GM12878 (cell line): ENCODE results near the gene ACTR5. TPM values are rescaled to one million over a fixed set of nuclear protein-coding genes. Genes with fewer than 3 reads are reported as not detected.

Experiments used
- ATAC-seq: fragments of 200-7000 bp; cut with Tn5 transposase; 3 replicates; pipeline ENCODE4 v1.9.1; 2020; ENCODE audit warnings: mild to moderate bottlenecking, moderate library complexity
- BruUV-seq: library from RNA; stranded (reverse); fragments of 400-500 nt; replicated peaks from 2 replicates; lab custom pipeline; 2021; lab: Mats Ljungman, UMichigan
- CTCF ChIA-PET: fragments of 300-600 bp; sonication (Branson Sonifier 250); formaldehyde crosslinking; extraction: SDS; loops from one replicate; lab custom pipeline; 2021; ENCODE audit warnings: inconsistent platforms; lab: Yijun Ruan, JAX
- POLR2A ChIA-PET: fragments of 350-600 bp; formaldehyde crosslinking; extraction: SDS; loops from one replicate; lab custom pipeline; 2021; ENCODE audit warnings: inconsistent platforms; lab: Charles Lee
- RAD21 ChIA-PET: fragments of 300-600 bp; sonication (Branson Sonifier 250); formaldehyde crosslinking; loops from one replicate; lab custom pipeline; 2023; ENCODE audit warnings: antibody characterized with exemption; ENCODE audit not compliant: unreplicated experiment; lab: Charles Lee
- SMC1A ChIA-PET: fragments of 300-600 bp; sonication (Branson Sonifier 250); formaldehyde crosslinking; loops from one replicate; lab custom pipeline; 2023; ENCODE audit not compliant: unreplicated experiment, uncharacterized antibody; lab: Charles Lee
- DNase-seq: peaks from one replicate; pipeline ENCODE4 v3.0.0-alpha.2; 2011; ENCODE audit warnings: low read depth, low spot score
- FAIRE-seq: peaks from 3 replicates; lab custom pipeline; 2011; peaks lifted over from hg19 to GRCh38; lab: Jason Lieb, UNC
- H2AFZ ChIP-seq: 2 replicates; pipeline ENCODE4 v1.6.0; 2011; ENCODE audit warnings: low read depth, low read length, control low read depth; ENCODE audit not compliant: control insufficient read depth
- H3K27ac ChIP-seq: 2 replicates; pipeline ENCODE4 v1.5.1; 2011; ENCODE audit warnings: control low read depth; ENCODE audit not compliant: control insufficient read depth, insufficient read depth
- H3K27me3 ChIP-seq, 2 experiments: replicated peaks in 1 of 2; 2 replicates each; pipeline versions ENCODE4 v1.6.0 to v1.6.1; 2011; ENCODE audit warnings: low read length in 1 of 2; ENCODE audit not compliant: control insufficient read depth in 2 of 2, insufficient read depth in 2 of 2
- H3K36me3 ChIP-seq, 2 experiments: 2 replicates each; pipeline ENCODE4 v1.5.1; 2011; ENCODE audit warnings: low read length in 1 of 2; ENCODE audit not compliant: control insufficient read depth in 2 of 2, insufficient read depth in 2 of 2
- H3K4me1 ChIP-seq: 2 replicates; pipeline ENCODE4 v1.6.1; 2011; ENCODE audit warnings: mild to moderate bottlenecking, low read length, moderate library complexity, mixed read lengths; ENCODE audit not compliant: control insufficient read depth, insufficient read depth
- H3K4me2 ChIP-seq: 2 replicates; pipeline ENCODE4 v1.6.0; 2011; ENCODE audit warnings: control low read depth; ENCODE audit not compliant: control insufficient read depth, insufficient read depth
- H3K4me3 ChIP-seq: fragments of 200-600 bp; sonication (generic); 2 replicates; pipeline ENCODE4 v1.5.1; 2016
- H3K79me2 ChIP-seq: 2 replicates; pipeline ENCODE4 v1.6.0; 2011; ENCODE audit warnings: low read length; ENCODE audit not compliant: control insufficient read depth, insufficient read depth
- H3K9ac ChIP-seq: 2 replicates; pipeline ENCODE4 v1.8.0; 2011; ENCODE audit warnings: low read length, control low read depth, mixed read lengths; ENCODE audit not compliant: control insufficient read depth, insufficient read depth
- H3K9me3 ChIP-seq: replicated peaks from 3 replicates; pipeline ENCODE4 v1.5.1; 2011; ENCODE audit warnings: mild to moderate bottlenecking, low read length; ENCODE audit not compliant: control insufficient read depth, insufficient read depth
- H4K20me1 ChIP-seq: 2 replicates; pipeline ENCODE4 v1.6.0; 2011; ENCODE audit not compliant: control insufficient read depth, insufficient read depth
- BCL3 ChIP-seq: IDR thresholded peaks from 2 replicates; pipeline ENCODE4 v1.6.1; 2011; ENCODE audit warnings: borderline replicate concordance, low read depth, mild to moderate bottlenecking, moderate library complexity, low read length; ENCODE audit not compliant: insufficient read depth, poor library complexity, severe bottlenecking
- E2F4 ChIP-seq: IDR thresholded peaks from 2 replicates; pipeline ENCODE4 v1.6.1; 2012; ENCODE audit warnings: low read depth, low read length, improper control_type of control experiment
- FOXK2 ChIP-seq: fragments of 450-650 bp; IDR thresholded peaks from 2 replicates; pipeline ENCODE4 v1.6.1; 2017; ENCODE audit warnings: mild to moderate bottlenecking, moderate library complexity
- HCFC1 ChIP-seq: fragments of 150-350 bp; IDR thresholded peaks from 2 replicates; pipeline ENCODE4 v1.6.1; 2014; ENCODE audit warnings: low read length
- HSF1 ChIP-seq: fragments of 150-350 bp; IDR thresholded peaks from 2 replicates; pipeline ENCODE4 v1.6.1; 2014; ENCODE audit warnings: mild to moderate bottlenecking, low read depth, low read length
- IKZF2 ChIP-seq, 2 experiments: fragments of 450-650 bp; IDR thresholded peaks; 2 replicates each; pipeline ENCODE4 v1.6.1; 2017; ENCODE audit warnings: mild to moderate bottlenecking in 2 of 2, moderate library complexity in 2 of 2
- MAX ChIP-seq: IDR thresholded peaks from 2 replicates; pipeline ENCODE4 v1.6.1; 2012; ENCODE audit warnings: low read depth, low read length, improper control_type of control experiment
- MTA2 ChIP-seq: fragments of 450-650 bp; IDR thresholded peaks from 2 replicates; pipeline ENCODE4 v1.6.1; 2016; ENCODE audit warnings: low read depth, mild to moderate bottlenecking, moderate library complexity
- PAX5 ChIP-seq: IDR thresholded peaks from 2 replicates; pipeline ENCODE4 v1.6.1; 2011; ENCODE audit warnings: low read depth, low read length, borderline replicate concordance
- PRDM15 ChIP-seq: fragments of 450-650 bp; formaldehyde crosslinking; IDR thresholded peaks from 2 replicates; pipeline ENCODE4 v1.4.0; 2020; ENCODE audit warnings: mild to moderate bottlenecking, moderate library complexity
- RB1 ChIP-seq: fragments of 450-650 bp; formaldehyde crosslinking; IDR thresholded peaks from 2 replicates; pipeline ENCODE4 v1.6.1; 2017; ENCODE audit warnings: mild to moderate bottlenecking, borderline replicate concordance
- RELA ChIP-seq: fragments of 450-650 bp; IDR thresholded peaks from 2 replicates; pipeline ENCODE4 v1.8.0; 2014; ENCODE audit warnings: borderline replicate concordance; ENCODE audit not compliant: partially characterized antibody
- SRF ChIP-seq, 2 experiments: IDR thresholded peaks; 2 replicates each; pipeline ENCODE4 v1.6.1; 2011; ENCODE audit warnings: low read depth in 2 of 2, low read length in 2 of 2, mild to moderate bottlenecking in 1 of 2, moderate library complexity in 1 of 2
- TCF12 ChIP-seq: IDR thresholded peaks from 2 replicates; pipeline ENCODE4 v1.6.1; 2011; ENCODE audit warnings: low read depth, mild to moderate bottlenecking, low read length
- ZBED1 ChIP-seq: IDR thresholded peaks from 2 replicates; pipeline ENCODE4 v1.6.1; 2016; ENCODE audit warnings: borderline replicate concordance
- WGBS: methylation state at CpG from one replicate; pipeline ENCODE4 v1.1.6; 2016; ENCODE audit warnings: low lambda C conversion rate; ENCODE audit not compliant: insufficient replicate concordance, insufficient coverage; ENCODE audit errors: missing lambda C conversion rate; 5-methylcytosine and 5-hydroxymethylcytosine counted together
- in situ Hi-C: fragments of 300-500 bp; cut with MboI; formaldehyde crosslinking; loops from 9 replicates; pipeline ENCODE4 v1.14.3; 2018; ENCODE audit warnings: mixed read lengths
- intact Hi-C: fragments of 100-400 bp; cut with micrococcal nuclease; formaldehyde crosslinking; loops from one replicate; pipeline ENCODE4 v1.14.2; 2022; ENCODE audit not compliant: unreplicated experiment
- polyA plus RNA-seq, 11 experiments: library from polyadenylated mRNA; depleted of rRNA in 4 of 11; unstranded in 6 of 11; stranded (reverse) in 5 of 11; fragments of >200 nt; fragmentation: Nextera tagmentation in 4 of 11; fragmentation: Illumina TruSeq in 1 of 11; extraction: Ambion mirVana in 4 of 11; extraction: Trizol in 1 of 11; gene quantifications; 1 replicate in 1 of 11; 2 replicates in 10 of 11; pipeline versions ENCODE4 v1.2.1 to v1.2.3, GENCODE V29; 2011 to 2016; ENCODE audit warnings: inconsistent platforms in 2 of 11, missing spikeins in 2 of 11, low read depth in 1 of 11
- total RNA-seq, 4 experiments: library from RNA; depleted of rRNA in 3 of 4; stranded (reverse); fragments of >200 nt in 3 of 4; fragmentation: Illumina TruSeq in 1 of 4; extraction: Trizol in 1 of 4; gene quantifications; 2 replicates each; pipeline versions ENCODE4 v1.2.1 to v1.2.3, GENCODE V29; 2013 to 2021

Gene ACTR5
- total and polyA plus RNA-seq, 10 of the 15 experiments (the other 5 are each of a cell fraction or from before 2014, with no cell fraction given), result 0.52 to 14.7 (median 8.8) TPM

DNA sequence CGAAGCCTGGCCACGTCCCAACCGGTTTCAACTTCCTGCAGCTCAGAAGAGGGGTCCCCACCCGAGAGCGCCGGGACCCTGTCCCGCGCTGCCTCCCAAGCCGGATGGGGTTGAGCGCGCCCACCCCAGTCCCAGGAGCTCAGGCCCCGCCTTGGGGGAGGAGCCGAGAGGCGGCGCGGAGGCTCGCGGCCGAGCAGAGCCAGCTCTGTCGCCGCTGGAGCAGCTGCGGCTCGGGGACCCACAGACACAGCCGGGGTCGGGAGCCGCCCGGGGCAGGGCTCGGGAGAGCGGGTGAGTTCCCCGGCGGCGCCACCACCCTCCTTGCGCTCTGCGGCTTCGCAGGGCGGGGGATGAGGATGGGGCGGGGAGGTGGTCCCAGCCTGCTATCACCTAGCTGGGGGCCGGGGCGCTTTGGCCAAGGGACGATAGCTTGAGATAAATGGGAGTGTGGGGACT, 57.3 kb downstream of the ACTR5 start, which contains the start of gene PPP1R16B:
Gene PPP1R16B, plus strand, starts transcription at position 196 of the 456 bp plus-strand sequence. CDS start 30,229 bp downstream, outside the sequence.
- no TSS peak for BruUV-seq
- Histone ChIP-seq H3K4me1 (peaks cover 31% of the 10 kb centered on the region), H3K79me2 (peaks cover 54% of the 10 kb centered on the region), H3K4me3 (peak within 1 kb of the TSS; percentile 87), H3K9me3 (no peaks in the 10 kb centered on the region), H3K9ac (peak within 1 kb of the TSS; percentile 65), H3K36me3 (peaks cover 0 to 2% of the 10 kb centered on the region in 2 experiments; a peak in 3 of 4 replicates), H3K4me2 (peak within 1 kb of the TSS; percentile 90), H2AFZ (peak within 1 kb of the TSS; percentile 49), H3K27me3 (no peaks in the 10 kb centered on the region), H4K20me1 (peaks cover 3% of the 10 kb centered on the region; the same call in 1 of the 2 replicates), H3K27ac (peak within 1 kb of the TSS; percentile 84)
- POLR2A ChIA-PET, result interaction anchor here (0.9 to 6.4 kb wide), 14 partner anchors 10 to 156 kb away, joined by 3 to 76 read pairs (median 6); partner anchors contain the start of genes ACTR5 and DHX35
- SMC1A ChIA-PET, result interaction anchor here (0.8 to 11.1 kb wide), 9 partner anchors 11 to 123 kb away, joined by 3 to 187 read pairs (median 42); partner anchors contain the start of gene ACTR5
- FAIRE-seq, result no peak
- peak; percentile 78 for ATAC-seq
- no peak for DNase-seq
- CTCF ChIA-PET, result interaction anchor here (0.7 to 6.8 kb wide), 14 partner anchors 13 to 89 kb away, joined by 3 to 91 read pairs (median 4); partner anchors contain the start of gene ACTR5
- in situ Hi-C loops, result loop anchor here (5.0 kb wide), 1 partner anchor 67 kb away; no protein-coding TSS in a partner anchor
- 2% methylated on average over 35 of the region's 40 CpGs for WGBS
- intact Hi-C loops, result loop anchor here (1.0 to 2.0 kb wide), 2 partner anchors 37 to 87 kb away; no protein-coding TSS in a partner anchor
- RAD21 ChIA-PET, result interaction anchor here (0.7 to 7.6 kb wide), 16 partner anchors 17 to 192 kb away, joined by 3 to 167 read pairs (median 4); partner anchors contain the start of genes ACTR5, DHX35 and FAM83D
- TF ChIP-seq PRDM15 (CRISPR knock-in tag), result no peak
- no peak for TF ChIP-seq SRF (IDR thresholded peaks at IDR 0.05; ENCODE audit: low read depth in 2 of 2, low read length in 2 of 2)
- TF ChIP-seq PAX5, result peak; percentile 31; the same call in 1 of the 2 replicates
- TF ChIP-seq HCFC1, result no peak
- TF ChIP-seq ZBED1, result no peak
- peak; percentile 13 for TF ChIP-seq RELA
- 0 out of 2 replicates have a peak, but pooled peaks have one; percentile 60 for TF ChIP-seq TCF12
- peak; percentile 41; the same call in 1 of the 2 replicates for TF ChIP-seq RB1
- TF ChIP-seq BCL3, result no peak
- no peak for TF ChIP-seq HSF1
- TF ChIP-seq MTA2, result no peak
- TF ChIP-seq FOXK2, result no peak
- no peak for TF ChIP-seq MAX
- TF ChIP-seq E2F4, result no peak
- TF ChIP-seq IKZF2 (IDR thresholded peaks at IDR 0.05), result peak in 1 of 2 experiments; percentile 8; a peak in 1 of 4 replicates
